Lower lobe of right lung (tissue), 2 donors: ENCODE results near the gene UBXN6. TPM values are rescaled to one million over a fixed set of nuclear protein-coding genes. Genes with fewer than 3 reads are reported as not detected.

Experiments
- ATAC-seq, 2 donors: fragments of 200-7000 bp; cut with Tn5 transposase; one replicate each; pipeline ENCODE4 v1.9.1; 2020 to 2022; ENCODE audit warnings: mild to moderate bottlenecking in 2 of 2, moderate library complexity in 2 of 2
- DNase-seq: peaks from one replicate; pipeline ENCODE4 v3.0.0-alpha.2; 2020
- H3K27ac ChIP-seq: fragments of 200-600 bp; one replicate; pipeline ENCODE4 v1.8.0; 2022
- H3K27me3 ChIP-seq: fragments of 200-600 bp; one replicate; pipeline ENCODE4 v1.8.0; 2022; ENCODE audit warnings: low read depth
- H3K36me3 ChIP-seq: fragments of 200-600 bp; one replicate; pipeline ENCODE4 v1.8.0; 2022; ENCODE audit warnings: mild to moderate bottlenecking
- H3K4me1 ChIP-seq: fragments of 200-600 bp; one replicate; pipeline ENCODE4 v1.8.0; 2022
- H3K4me3 ChIP-seq: fragments of 200-600 bp; one replicate; pipeline ENCODE4 v1.8.0; 2022; ENCODE audit warnings: mild to moderate bottlenecking
- H3K9me3 ChIP-seq: fragments of 200-600 bp; one replicate; pipeline ENCODE4 v1.8.0; 2022
- CTCF ChIP-seq: fragments of 200-600 bp; IDR thresholded peaks from one replicate; pipeline ENCODE4 v1.8.0; 2022; ENCODE audit warnings: antibody characterized with exemption, mild to moderate bottlenecking
- intact Hi-C: fragments of 100-400 bp; cut with DNase I; formaldehyde crosslinking; loops from one replicate; pipeline ENCODE4 v1.11.0; 2022
- total RNA-seq: library from RNA; stranded (reverse); fragmentation: NEBNext Ultra II Directional; extraction: Animal tissue kit (Norgen Biotek cat#: 25700); gene quantifications from one replicate; pipeline ENCODE4 v1.2.1, GENCODE V29; 2021
- donor health status: DM: no; HTN: yes; CAD: no; lungs with severe emphysema.

Gene UBXN6
- total RNA-seq, 1 donor from 2014 or later: 86.1 TPM

GRCh38 chr19:4425537-4425936, 32.1 kb downstream of the UBXN6 start:
- H3K27me3 ChIP-seq: no peaks in the 10 kb centered on the region
- H3K4me1 ChIP-seq: peaks cover 11% of the 10 kb centered on the region
- H3K9me3 ChIP-seq: no peaks in the 10 kb centered on the region
- H3K4me3 ChIP-seq: no peak overlapping the region
- H3K36me3 ChIP-seq: peaks cover 23% of the 10 kb centered on the region
- no peak overlapping the region for H3K27ac ChIP-seq
- TF ChIP-seq CTCF: no peak
- no peak for ATAC-seq
- intact Hi-C loops: no loop called here
- DNase-seq: no peak

DNA sequence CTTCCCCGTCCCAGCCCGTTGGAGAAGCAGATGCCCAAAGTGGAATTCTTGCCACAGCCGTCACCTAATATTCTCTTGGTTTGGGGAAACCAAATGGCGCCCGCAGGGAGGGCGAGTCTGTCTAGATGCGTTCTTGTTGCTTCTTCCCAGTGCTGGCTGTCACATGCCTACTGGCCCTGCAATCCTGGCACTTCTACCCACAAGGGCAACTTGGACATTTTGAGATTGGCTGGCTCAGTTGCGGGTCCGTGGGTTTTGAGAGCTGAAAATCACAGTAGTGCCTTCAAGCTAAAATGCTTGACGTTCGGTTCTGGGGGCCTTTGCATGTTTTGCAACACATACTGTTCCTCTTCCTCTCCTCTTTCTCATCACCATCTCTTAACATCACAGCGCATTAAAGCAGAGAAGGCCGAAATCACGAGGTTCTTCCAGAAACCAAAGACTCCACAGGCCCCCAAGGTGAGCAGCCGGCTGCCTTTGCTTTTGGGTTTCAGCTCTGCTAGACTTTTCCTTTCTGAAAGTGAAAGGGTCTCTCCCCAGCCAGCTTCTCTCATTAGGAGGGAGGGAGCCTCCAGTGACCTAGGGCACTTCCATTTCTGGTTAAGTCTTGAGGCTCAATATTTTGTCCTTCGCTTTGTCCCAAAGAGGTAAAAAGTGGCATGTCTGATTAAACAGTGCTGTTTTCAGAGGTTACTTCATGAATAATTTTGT, 34.0 kb downstream of the UBXN6 start:
- peaks cover 12% of the 10 kb centered on the region for H3K36me3 ChIP-seq
- TF ChIP-seq CTCF: no peak
- H3K4me1 ChIP-seq: peaks cover 5% of the 10 kb centered on the region
- H3K27ac ChIP-seq: no peak overlapping the region
- intact Hi-C loops: no loop called here
- H3K27me3 ChIP-seq: no peaks in the 10 kb centered on the region
- no peak overlapping the region for H3K4me3 ChIP-seq
- DNase-seq (no peak), ATAC-seq (no peak)
- H3K9me3 ChIP-seq: no peaks in the 10 kb centered on the region

GRCh38 chr19:4416268-4416667, 41.3 kb downstream of the UBXN6 start:
- no peak overlapping the region for H3K4me3 ChIP-seq
- DNase-seq: no peak
- no peak overlapping the region for H3K27ac ChIP-seq
- no peak for ATAC-seq
- TF ChIP-seq CTCF: no peak
- no peaks in the 10 kb centered on the region for H3K27me3 ChIP-seq
- peaks cover 5% of the 10 kb centered on the region for H3K4me1 ChIP-seq
- intact Hi-C loops: no loop called here
- peaks cover 20% of the 10 kb centered on the region for H3K36me3 ChIP-seq
- H3K9me3 ChIP-seq: no peaks in the 10 kb centered on the region

DNA sequence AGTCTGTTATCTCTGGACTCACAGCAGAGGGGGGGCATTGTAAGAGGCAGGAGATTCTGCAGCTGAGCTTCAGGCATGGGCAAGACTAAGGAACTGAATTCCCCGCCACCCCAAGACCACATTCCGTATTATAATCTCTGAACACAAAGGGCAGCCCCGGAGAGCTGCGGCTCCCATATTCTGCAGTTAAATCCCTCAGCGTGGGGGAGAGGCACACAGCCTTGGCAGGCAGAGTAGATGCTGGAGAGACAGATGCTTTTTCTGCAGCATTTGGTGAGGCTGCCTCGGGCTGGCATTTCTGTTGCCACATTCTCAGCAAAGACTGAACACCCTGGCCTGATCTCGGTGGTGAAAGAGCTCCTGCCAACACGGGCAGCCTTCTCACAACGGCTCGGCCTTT, 42.2 kb downstream of the UBXN6 start:
- no peak for DNase-seq
- Histone ChIP-seq H3K9me3 (no peaks in the 10 kb centered on the region), H3K36me3 (peaks cover 28% of the 10 kb centered on the region), H3K27me3 (no peaks in the 10 kb centered on the region), H3K4me3 (no peak overlapping the region), H3K27ac (no peak overlapping the region), H3K4me1 (no peaks in the 10 kb centered on the region)
- peak in 1 of 2 donors; percentile 15 for ATAC-seq
- TF ChIP-seq CTCF: no peak
- intact Hi-C loops: no loop called here

GRCh38 chr19:4414800-4415321, 42.7 kb downstream of the UBXN6 start:
- H3K36me3 ChIP-seq: peaks cover 28% of the 10 kb centered on the region
- ATAC-seq (no peak), DNase-seq (no peak)
- intact Hi-C loops: no loop called here
- no peaks in the 10 kb centered on the region for H3K27me3 ChIP-seq
- no peak for TF ChIP-seq CTCF
- H3K4me1 ChIP-seq: no peaks in the 10 kb centered on the region
- no peaks in the 10 kb centered on the region for H3K9me3 ChIP-seq
- H3K27ac ChIP-seq: no peak overlapping the region
- H3K4me3 ChIP-seq: no peak overlapping the region
